Astrocyte (in vitro differentiated cells and primary cell): ENCODE measurements around the gene GMDS.

Experiments
- CTCF ChIP-seq: IDR thresholded peaks from 2 replicates; pipeline ENCODE4 v1.5.1; 2011; ENCODE audit warnings: low read depth, mild to moderate bottlenecking, inconsistent platforms, low read length, moderate library complexity; ENCODE audit not compliant: insufficient read depth
- EZH2 ChIP-seq: IDR thresholded peaks from 2 replicates; pipeline ENCODE4 v1.6.1; 2012; ENCODE audit warnings: mild to moderate bottlenecking, low read length, inconsistent platforms; ENCODE audit not compliant: insufficient read depth

DNA sequence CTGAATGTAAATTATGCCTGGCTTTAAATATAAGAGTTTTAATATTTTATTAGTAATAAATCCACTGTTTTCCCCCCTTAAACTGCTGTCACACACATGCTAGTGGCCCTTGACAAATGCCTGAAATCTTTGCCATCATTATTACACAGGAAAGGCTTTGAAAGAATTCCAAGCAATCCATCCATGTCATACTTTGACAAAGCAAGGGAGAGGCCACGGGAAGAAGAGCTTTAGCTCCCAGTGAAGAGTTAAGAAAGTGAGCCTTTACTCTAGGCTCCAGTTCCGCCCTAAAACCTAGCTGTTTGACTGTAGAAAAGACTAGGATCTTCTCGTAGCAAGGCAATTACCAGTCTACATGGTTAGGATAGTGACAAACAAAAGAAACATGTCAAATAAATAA is 147.9 kb downstream of the GMDS start:
- no peak for TF ChIP-seq CTCF
- no peak for TF ChIP-seq EZH2
